ENCODE results near the gene DISC1. TPM values are rescaled to one million over a fixed set of nuclear protein-coding genes. Genes with fewer than 3 reads are reported as not detected.

DISC1 gene
- total and polyA plus RNA-seq, 2 donors (not counting 3 experiments of a cell fraction or from before 2014, with no cell fraction given), result 3.3 to 14.7 TPM

GRCh38 chr1:231866392-231867331, 240.1 kb downstream of the DISC1 start:
- Histone ChIP-seq H3K4me3 (replicated peaks in 1 of 3; ENCODE audit: insufficient read depth in 1 of 3, low read depth in 1 of 3, low read length in 3 of 3) (no peak overlapping the region), H3K9me1 (replicated peaks; ENCODE audit: control insufficient read depth, extremely low read depth, insufficient read depth, low read length) (no peaks in the 10 kb centered on the region), H4K20me1 (replicated peaks; ENCODE audit: control insufficient read depth, extremely low read depth, insufficient read depth, low read length) (no peaks in the 10 kb centered on the region), H3K79me2 (ENCODE audit: control insufficient read depth, insufficient read depth, low read length) (no peaks in the 10 kb centered on the region), H3K36me3 (ENCODE audit: control insufficient read depth in 2 of 2, extremely low read depth in 1 of 2, insufficient read depth in 2 of 2, low read length in 2 of 2) (no peaks in the 10 kb centered on the region), H3K4me2 (ENCODE audit: insufficient read depth, low read length) (no peak overlapping the region), H3K4me1 (ENCODE audit: control insufficient read depth, extremely low read depth, insufficient read depth, low read length) (no peaks in the 10 kb centered on the region), H3K27ac (ENCODE audit: insufficient read depth, low read depth, low read length) (no peak overlapping the region), H2AFZ (ENCODE audit: low read depth, low read length) (no peak overlapping the region), H3K9ac (replicated peaks; ENCODE audit: extremely low read depth, insufficient read depth, low read length) (no peak overlapping the region), H3K27me3 (ENCODE audit: control insufficient read depth in 2 of 2, insufficient read depth in 2 of 2, low read length in 2 of 2) (no peaks in the 10 kb centered on the region), H3K9me3 (replicated peaks; ENCODE audit: control insufficient read depth, insufficient read depth, low read length) (no peaks in the 10 kb centered on the region)
- ChIA-PET CTCF (interaction anchor here (0.7 to 4.5 kb wide), 27 partner anchors 11 to 1158 kb away, joined by 3 to 33 read pairs (median 3); partner anchors contain the start of gene SIPA1L2), POLR2A (no interaction called here)
- TF ChIP-seq POLR2A (IDR thresholded peaks at IDR 0.05; ENCODE audit: low read depth, low read length), result no peak
- peak; percentile 73 to 77 for TF ChIP-seq CTCF (IDR thresholded peaks at IDR 0.05; ENCODE audit: extremely low read depth in 1 of 2, insufficient read depth in 1 of 2, low read depth in 1 of 2, low read length in 2 of 2)
- no peak for TF ChIP-seq EZH2 (IDR thresholded peaks at IDR 0.05; ENCODE audit: borderline replicate concordance, low read depth, low read length, severe bottlenecking)
- no peak for TF ChIP-seq POLR2AphosphoS5 (IDR thresholded peaks at IDR 0.05; ENCODE audit: insufficient read depth, low read depth, low read length)
- no peak for TF ChIP-seq GATA2 (IDR thresholded peaks at IDR 0.05; ENCODE audit: insufficient read depth, insufficient read length, low read depth, low read length)
- no peak for TF ChIP-seq MYC (IDR thresholded peaks at IDR 0.05; ENCODE audit: low read depth, low read length)
- intact Hi-C loops (cut with micrococcal nuclease) (loop anchor here (1.0 to 10.0 kb wide), 10 partner anchors 66 to 1375 kb away; no protein-coding TSS in a partner anchor), dilution Hi-C loops (cut with MboI; ENCODE audit: extremely low pct_ligation_motif_present, low sequenced_read_pairs) (no loop called here)
- BruUV-seq (replicated peaks), result no TSS peak
- FAIRE-seq (peak; percentile 73), DNase-seq (ENCODE audit: low read depth, low spot score) (peak; percentile 71)
